Endometrium (tissue), 2 donors: ENCODE measurements around the gene KDM5C.
"Not testable (repeated sequence)": the region's sequence is repeated elsewhere in the genome, so short reads cannot be mapped to it uniquely, and the experiment has no call there.

Experiments
- FAIRE-seq: peaks from 2 replicates; lab custom pipeline; 2012; peaks lifted over from hg19 to GRCh38; lab: Jason Lieb, UNC
- donor health status: control.
- donor health status: control.

Gene KDM5C

DNA sequence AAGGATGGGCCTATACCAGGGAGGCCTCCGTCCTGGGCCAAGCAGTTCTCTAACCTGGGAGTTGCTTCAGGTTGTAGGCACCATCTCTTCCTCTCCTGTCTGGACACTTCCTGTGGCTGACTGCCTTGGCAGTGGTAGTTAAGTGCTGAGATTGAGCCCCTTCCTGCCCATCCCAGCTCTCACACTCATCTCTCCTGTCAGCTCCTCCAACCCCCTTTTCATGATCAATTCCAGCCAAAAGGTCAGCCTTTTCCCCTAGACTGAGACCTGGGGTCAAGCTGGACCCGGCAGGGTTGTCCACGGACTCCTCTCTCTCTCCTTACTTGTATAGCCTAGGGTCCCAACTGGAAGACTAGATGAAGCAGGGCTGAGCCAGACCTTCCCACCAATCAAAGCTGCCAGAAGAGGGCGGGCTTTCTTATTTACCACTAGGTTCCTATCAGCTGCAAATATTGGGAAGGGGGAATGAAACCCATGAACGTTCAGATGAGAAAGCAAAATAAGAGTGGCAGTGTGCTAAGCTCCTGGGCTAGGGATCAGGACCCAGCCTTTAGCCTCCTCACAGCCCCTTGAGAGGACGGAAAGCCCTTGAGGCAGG, 34.5 kb downstream of the KDM5C start:
- no peak for FAIRE-seq

- FAIRE-seq: no peak
Observed at GRCh38 chrX:53188763-53189162, 36.2 kb downstream of the KDM5C start.

GRCh38 chrX:53186351-53186750, 38.7 kb downstream of the KDM5C start:
- no peak for FAIRE-seq

DNA sequence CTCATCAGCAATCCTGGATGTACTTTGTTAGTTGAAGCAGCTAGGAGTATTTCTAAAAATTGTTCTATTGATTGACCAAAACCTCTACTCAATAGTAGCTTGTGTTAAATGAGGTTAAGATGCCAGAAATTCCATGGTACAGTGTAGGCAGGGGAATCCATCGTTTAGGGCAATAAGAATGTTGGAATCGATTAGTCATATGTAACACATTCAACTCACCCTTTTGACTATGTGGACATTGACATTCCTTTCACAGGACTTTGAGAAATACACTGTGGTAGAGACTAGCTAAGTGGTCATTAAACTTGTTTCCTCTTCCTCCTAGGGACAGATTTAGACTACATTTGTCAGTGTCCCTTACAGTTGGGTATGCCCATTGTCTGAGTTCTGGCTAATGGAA, 40.2 kb downstream of the KDM5C start:
- no peak for FAIRE-seq

- FAIRE-seq: no peak
Observed at GRCh38 chrX:53171356-53171755, 53.7 kb downstream of the KDM5C start.

DNA sequence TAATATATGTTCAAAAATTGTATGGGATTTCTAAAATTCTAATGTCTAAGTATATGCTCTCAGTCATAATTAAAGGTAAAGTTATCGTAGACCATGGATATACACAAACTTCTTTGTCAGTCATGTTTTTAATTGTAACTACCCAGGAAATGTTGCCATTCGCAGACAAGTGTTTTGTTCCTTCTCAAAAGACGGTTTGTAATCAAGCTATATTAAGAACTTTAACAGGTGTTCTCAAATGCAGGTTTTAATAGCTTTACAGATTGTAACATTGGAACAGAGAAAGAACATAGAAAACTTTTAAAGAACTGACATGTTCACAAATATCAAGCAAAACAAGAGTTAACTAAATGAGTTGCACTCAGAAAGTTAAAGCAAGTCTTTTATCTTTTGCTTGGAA, 58.9 kb downstream of the KDM5C start:
- no peak for FAIRE-seq

DNA sequence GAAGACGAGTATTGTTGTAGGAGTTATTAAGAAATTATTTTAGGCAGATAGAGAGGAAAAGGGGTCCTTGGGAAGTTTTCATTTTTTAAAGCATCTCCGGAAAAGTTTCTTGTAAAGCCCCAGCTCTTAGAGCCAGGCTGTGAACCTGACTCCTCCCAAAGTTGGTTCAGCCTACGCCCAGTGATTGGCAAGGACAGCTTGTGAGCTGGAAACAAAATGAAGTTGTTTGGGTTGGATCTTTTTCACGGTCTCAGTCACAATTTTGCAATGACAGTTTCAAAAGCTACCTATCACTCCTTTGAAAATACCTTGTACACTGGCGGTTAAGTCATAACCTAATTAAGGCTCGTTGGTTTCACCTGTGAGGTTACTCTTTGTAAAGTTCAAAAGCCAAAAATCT, 60.4 kb downstream of the KDM5C start:
- FAIRE-seq: not testable (repeated sequence)

GRCh38 chrX:53163436-53163835, 61.6 kb downstream of the KDM5C start:
- no peak for FAIRE-seq

- FAIRE-seq: no peak
Observed at GRCh38 chrX:53160297-53160983, 64.6 kb downstream of the KDM5C start.

DNA sequence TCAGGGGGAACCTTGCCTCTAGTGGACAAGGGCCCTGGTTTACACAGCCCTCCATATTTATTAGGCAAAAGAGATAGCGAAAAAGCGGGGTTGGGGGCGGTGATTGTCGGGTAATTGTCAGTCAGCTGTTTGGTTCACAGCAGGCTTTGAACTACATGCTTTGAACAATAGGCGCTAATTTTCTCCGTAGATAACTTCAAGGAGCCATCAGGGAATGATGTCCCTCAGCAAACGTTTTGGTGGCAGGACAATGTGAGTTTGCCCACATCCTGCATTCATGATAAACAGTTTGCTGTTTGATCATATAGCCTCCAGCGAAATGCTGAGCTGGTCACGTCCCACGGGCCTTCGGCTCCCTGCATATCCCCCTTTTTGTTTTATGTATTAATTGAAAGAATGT, 65.8 kb downstream of the KDM5C start:
- no peak for FAIRE-seq

DNA sequence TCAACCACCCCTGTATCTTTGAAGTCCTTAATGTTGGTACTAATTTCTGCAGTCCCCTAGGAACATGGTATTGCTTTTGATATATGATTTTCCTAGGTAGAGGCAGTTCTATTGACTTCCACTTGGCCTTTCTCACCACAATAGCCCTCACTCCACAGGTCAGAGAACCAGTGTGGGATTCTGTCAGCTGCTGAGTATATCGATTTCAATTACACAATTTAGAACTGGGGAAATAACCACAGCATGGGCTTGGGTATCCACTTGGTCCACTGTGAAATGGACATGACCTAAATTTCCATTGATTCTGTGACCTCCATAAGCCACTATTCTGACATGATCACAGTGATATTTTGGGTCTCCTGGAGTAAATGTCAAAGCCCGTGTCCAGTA, 68.8 kb downstream of the KDM5C start:
- FAIRE-seq: no peak

GRCh38 chrX:53155512-53156206, 69.3 kb downstream of the KDM5C start:
- no peak for FAIRE-seq

- no peak for FAIRE-seq
Observed at GRCh38 chrX:53153581-53153980, 71.4 kb downstream of the KDM5C start.
